Eye (tissue), 1 donor: ENCODE data around the gene CIZ1.

Source experiments
- DNase-seq: peaks from one replicate; pipeline ENCODE4 v3.0.0-alpha.2; 2015

Gene CIZ1

GRCh38 chr9:128162215-128163026 lies 29.0 kb downstream of the CIZ1 start:
- no peak for DNase-seq

GRCh38 chr9:128161215-128161902 lies 30.0 kb downstream of the CIZ1 start:
- peak; percentile 31 for DNase-seq

- DNase-seq, result no peak
Measured at GRCh38 chr9:128160603-128160987, 30.8 kb downstream of the CIZ1 start.

GRCh38 chr9:128159784-128160602 lies 31.4 kb downstream of the CIZ1 start, which contains the start of gene BBLN:
Gene BBLN, plus strand, starts transcription at chr9:128160265. Its CDS starts 143 bp downstream, at chr9:128160408.
- peak; percentile 98 for DNase-seq

- no peak for DNase-seq
Measured at GRCh38 chr9:128159522-128159783, 31.9 kb downstream of the CIZ1 start.

- DNase-seq, result no peak
Measured at GRCh38 chr9:128155736-128156500, 35.5 kb downstream of the CIZ1 start.

GRCh38 chr9:128153947-128154695 lies 37.3 kb downstream of the CIZ1 start:
- DNase-seq, result no peak

GRCh38 chr9:128153060-128153946 lies 38.1 kb downstream of the CIZ1 start:
- peak; percentile 35 for DNase-seq

- DNase-seq, result no peak
Measured at GRCh38 chr9:128152133-128153059, 39.0 kb downstream of the CIZ1 start.

- no peak for DNase-seq
Measured at GRCh38 chr9:128151309-128152132, 39.9 kb downstream of the CIZ1 start.

- no peak for DNase-seq
Measured at GRCh38 chr9:128150594-128151308, 40.6 kb downstream of the CIZ1 start.

- DNase-seq, result no peak
Measured at GRCh38 chr9:128149951-128150593, 41.3 kb downstream of the CIZ1 start.

GRCh38 chr9:128149001-128149701 lies 42.2 kb downstream of the CIZ1 start, which contains the start of gene LCN2:
Gene LCN2, plus strand, starts transcription at chr9:128149453. Its CDS starts 73 bp downstream, at chr9:128149526.
- DNase-seq, result no peak

- DNase-seq, result no peak
Measured at GRCh38 chr9:128148509-128149000, 42.8 kb downstream of the CIZ1 start.

- no peak for DNase-seq
Measured at GRCh38 chr9:128146591-128147120, 44.7 kb downstream of the CIZ1 start.

- DNase-seq, result no peak
Measured at GRCh38 chr9:128145951-128146351, 45.4 kb downstream of the CIZ1 start.
